Common myeloid progenitor, CD34-positive (primary cell): ENCODE data around the gene PNPLA1.

Experiments used
- CTCF ChIA-PET: fragments of 350-600 bp; sonication (Branson Sonifier 250); formaldehyde crosslinking; loops from one replicate; lab custom pipeline; 2021; ENCODE audit warnings: antibody characterized with exemption; lab: Charles Lee
- POLR2A ChIA-PET: fragments of 350-600 bp; sonication (Branson Sonifier 250); formaldehyde crosslinking; loops from one replicate; lab custom pipeline; 2021; ENCODE audit warnings: antibody characterized with exemption; lab: Charles Lee
- DNase-seq, 3 donors: peaks; one replicate each; pipeline versions ENCODE4 v3.0.0 to v3.0.0-alpha.2; 2013
- H3K27ac ChIP-seq, 2 experiments: 1 replicate in 1 of 2; 2 replicates in 1 of 2; pipeline ENCODE4 v1.7.0; 2013; ENCODE audit warnings: inconsistent platforms in 2 of 2, low read length in 2 of 2, mild to moderate bottlenecking in 2 of 2, low read depth in 1 of 2, moderate library complexity in 1 of 2; ENCODE audit not compliant: severe bottlenecking in 2 of 2, insufficient read depth in 1 of 2, poor library complexity in 1 of 2
- H3K27me3 ChIP-seq, 5 experiments: replicated peaks in 2 of 5; 1 replicate in 3 of 5; 2 replicates in 2 of 5; pipeline versions ENCODE4 v1.6.1 to v1.7.0; 2013; ENCODE audit warnings: low read length in 4 of 5, mild to moderate bottlenecking in 2 of 5, moderate library complexity in 2 of 5, inconsistent platforms in 1 of 5; ENCODE audit not compliant: insufficient read depth in 5 of 5, control insufficient read depth in 4 of 5
- H3K36me3 ChIP-seq, 4 experiments: 1 replicate in 2 of 4; 2 replicates in 2 of 4; pipeline versions ENCODE4 v1.6.1 to v1.7.0; 2013; ENCODE audit warnings: low read length in 3 of 4, control low read depth in 1 of 4, mild to moderate bottlenecking in 1 of 4; ENCODE audit not compliant: control insufficient read depth in 4 of 4, insufficient read depth in 4 of 4
- H3K4me1 ChIP-seq, 4 experiments: 1 replicate in 3 of 4; 2 replicates in 1 of 4; pipeline versions ENCODE4 v1.6.1 to v1.7.1; 2013; ENCODE audit warnings: low read length in 3 of 4, mild to moderate bottlenecking in 3 of 4, control low read depth in 1 of 4, inconsistent platforms in 1 of 4, moderate library complexity in 1 of 4; ENCODE audit not compliant: control insufficient read depth in 4 of 4, insufficient read depth in 4 of 4; ENCODE audit errors: control extremely low read depth in 1 of 4
- H3K4me3 ChIP-seq, 7 experiments: 1 replicate in 4 of 7; 2 replicates in 3 of 7; pipeline versions ENCODE4 v1.5.1 to v1.7.0; 2013; ENCODE audit warnings: mild to moderate bottlenecking in 7 of 7, low read length in 6 of 7, moderate library complexity in 6 of 7, inconsistent platforms in 2 of 7, low read depth in 2 of 7, control low read depth in 1 of 7; ENCODE audit not compliant: insufficient read depth in 4 of 7, control insufficient read depth in 1 of 7; ENCODE audit errors: extremely low read depth in 1 of 7
- H3K9me3 ChIP-seq, 5 experiments: 1 replicate in 4 of 5; 2 replicates in 1 of 5; pipeline versions ENCODE4 v1.6.1 to v1.7.1; 2013; ENCODE audit warnings: low read length in 4 of 5, mild to moderate bottlenecking in 2 of 5, inconsistent platforms in 1 of 5, low read depth in 1 of 5, moderate library complexity in 1 of 5; ENCODE audit not compliant: control insufficient read depth in 4 of 5, insufficient read depth in 2 of 5; ENCODE audit errors: control extremely low read depth in 1 of 5
- WGBS: methylation state at CpG from one replicate; pipeline ENCODE4 v1.1.5; 2013; ENCODE audit not compliant: insufficient coverage; 5-methylcytosine and 5-hydroxymethylcytosine counted together

PNPLA1 gene

GRCh38 chr6:36265744-36266143, 4.1 kb upstream of the PNPLA1 start:
- no peak overlapping the region for H3K27ac ChIP-seq
- no peaks in the 10 kb centered on the region for H3K36me3 ChIP-seq
- H3K4me3 ChIP-seq: no peak overlapping the region
- ChIA-PET POLR2A (no interaction called here), CTCF (interaction anchor here (1.1 kb wide), 2 partner anchors 16 to 17 kb away, joined by 3 to 4 read pairs; no protein-coding TSS in a partner anchor)
- peaks cover 0 to 9% (median 7%) of the 10 kb centered on the region in 5 experiments for H3K9me3 ChIP-seq
- no peaks in the 10 kb centered on the region for H3K4me1 ChIP-seq
- DNase-seq: no peak
- no CpG with 5 or more reads among the region's 1 CpG for WGBS
- H3K27me3 ChIP-seq: peaks cover 0 to 3% (median 2%) of the 10 kb centered on the region in 5 experiments

DNA sequence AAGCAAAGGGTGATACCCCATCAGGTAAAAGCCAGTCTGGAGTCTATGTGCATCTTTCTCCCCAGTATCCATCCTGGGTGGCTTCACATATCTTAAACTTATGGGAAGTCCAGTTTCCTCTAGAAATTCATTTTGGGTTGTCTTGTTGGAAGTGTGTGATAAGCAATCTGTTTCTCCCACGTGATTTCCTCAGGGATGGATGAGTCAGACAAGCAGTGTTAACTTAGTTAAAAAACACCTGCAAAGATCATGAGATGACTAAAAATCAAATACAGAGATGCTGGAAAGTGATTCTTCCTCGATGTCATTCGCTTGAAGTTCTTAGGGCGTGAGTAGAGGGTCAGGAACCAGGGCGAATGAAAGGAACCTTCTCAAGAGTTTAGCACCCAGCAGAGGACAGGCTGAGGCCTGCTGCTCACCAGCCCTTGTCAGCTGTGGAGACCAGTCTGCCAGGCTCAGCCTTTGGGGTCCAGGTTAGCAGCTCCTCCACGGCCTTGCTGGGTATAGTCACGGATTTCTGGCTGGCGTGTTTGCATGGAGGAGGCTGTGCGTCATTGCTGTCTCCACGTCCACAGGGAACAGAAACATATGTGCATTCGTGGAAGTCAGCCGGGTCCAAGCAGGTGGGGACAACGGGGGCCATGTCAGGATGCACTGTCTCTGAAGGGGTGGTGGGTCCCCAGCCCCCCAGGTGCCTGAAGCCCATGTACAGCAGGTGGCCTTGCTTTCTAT, 2.8 kb upstream of the PNPLA1 start:
- CTCF ChIA-PET: no interaction called here
- H3K4me1 ChIP-seq: no peaks in the 10 kb centered on the region
- 96% methylated on average over 13 of the region's 13 CpGs for WGBS
- no peaks in the 10 kb centered on the region for H3K36me3 ChIP-seq
- POLR2A ChIA-PET: no interaction called here
- H3K27me3 ChIP-seq: peaks cover 0 to 3% (median 0%) of the 10 kb centered on the region in 5 experiments
- H3K9me3 ChIP-seq: peaks cover 0 to 9% (median 7%) of the 10 kb centered on the region in 5 experiments
- no peak for DNase-seq
- H3K27ac ChIP-seq: no peak overlapping the region
- no peak overlapping the region for H3K4me3 ChIP-seq

- ChIA-PET POLR2A (no interaction called here), CTCF (interaction anchor here (1.0 kb wide), 1 partner anchor 9 kb away, joined by 4 read pairs; no protein-coding TSS in a partner anchor)
- Histone ChIP-seq H3K4me3 (no peak overlapping the region), H3K4me1 (no peaks in the 10 kb centered on the region), H3K9me3 (peaks cover 0 to 9% (median 7%) of the 10 kb centered on the region in 5 experiments), H3K27ac (no peak overlapping the region), H3K36me3 (no peaks in the 10 kb centered on the region), H3K27me3 (peaks cover 0 to 3% (median 0%) of the 10 kb centered on the region in 5 experiments)
- 100% methylated on average over 1 of the region's 4 CpGs for WGBS
- no peak for DNase-seq
Measured at GRCh38 chr6:36267731-36268477, 2.0 kb upstream of the PNPLA1 start.

DNA sequence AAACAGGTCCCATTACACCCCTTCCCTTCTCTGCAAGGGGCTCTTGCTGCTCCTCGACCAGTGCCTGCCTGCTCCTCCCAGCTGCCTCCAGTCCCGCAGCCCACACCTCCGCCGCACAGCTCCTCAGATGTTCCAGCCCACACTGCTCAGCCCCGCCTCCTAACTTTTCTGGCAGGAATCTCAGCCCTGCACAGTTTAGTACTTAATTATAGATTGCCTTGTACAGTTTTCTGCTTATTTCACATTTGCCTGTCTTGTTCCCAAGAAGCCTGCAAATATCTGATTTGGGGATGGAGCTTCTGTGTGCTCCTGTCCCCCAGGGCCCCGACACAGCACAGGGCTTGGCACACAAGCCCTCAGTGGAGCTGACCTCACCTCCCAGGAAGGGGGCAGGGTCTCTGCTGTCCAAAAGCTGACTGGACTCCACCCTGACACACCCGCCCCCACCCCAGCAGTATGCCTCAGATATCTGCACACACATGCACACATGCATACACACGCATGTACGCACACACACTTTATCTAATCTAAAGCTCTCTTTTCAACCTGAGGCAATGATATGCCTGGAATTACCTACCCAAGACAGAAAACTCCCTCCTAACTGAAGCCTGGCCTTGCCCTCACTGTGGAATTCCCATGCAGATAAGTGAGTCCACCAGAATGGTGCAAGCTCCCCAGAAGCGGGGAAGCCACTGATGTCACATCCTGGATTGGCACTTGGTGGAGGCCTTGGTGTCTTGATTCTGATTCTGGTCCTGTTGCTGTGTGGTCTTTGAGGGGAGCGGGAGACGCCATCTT, 1.2 kb upstream of the PNPLA1 start:
- Histone ChIP-seq H3K36me3 (no peaks in the 10 kb centered on the region), H3K4me3 (no peak overlapping the region), H3K4me1 (no peaks in the 10 kb centered on the region), H3K27me3 (peaks cover 0 to 3% (median 0%) of the 10 kb centered on the region in 5 experiments), H3K9me3 (peaks cover 0 to 9% (median 7%) of the 10 kb centered on the region in 5 experiments), H3K27ac (no peak overlapping the region)
- DNase-seq: no peak
- ChIA-PET POLR2A (no interaction called here), CTCF (interaction anchor here (1.0 to 1.3 kb wide), 2 partner anchors 8 to 33 kb away, joined by 4 read pairs; no protein-coding TSS in a partner anchor)
- WGBS: 94% methylated on average over 9 of the region's 12 CpGs

GRCh38 chr6:36272234-36272633, 2.4 kb downstream of the PNPLA1 start:
- CTCF ChIA-PET: interaction anchor here (0.8 to 1.2 kb wide), 2 partner anchors 10 to 31 kb away, joined by 3 to 4 read pairs; no protein-coding TSS in a partner anchor
- Histone ChIP-seq H3K9me3 (no peaks in the 10 kb centered on the region), H3K4me1 (no peaks in the 10 kb centered on the region), H3K27ac (no peak overlapping the region), H3K36me3 (no peaks in the 10 kb centered on the region), H3K4me3 (no peak overlapping the region), H3K27me3 (peaks cover 0 to 3% (median 2%) of the 10 kb centered on the region in 5 experiments)
- no peak for DNase-seq
- POLR2A ChIA-PET: no interaction called here
- WGBS: 13% methylated on average over 1 of the region's 8 CpGs

DNA sequence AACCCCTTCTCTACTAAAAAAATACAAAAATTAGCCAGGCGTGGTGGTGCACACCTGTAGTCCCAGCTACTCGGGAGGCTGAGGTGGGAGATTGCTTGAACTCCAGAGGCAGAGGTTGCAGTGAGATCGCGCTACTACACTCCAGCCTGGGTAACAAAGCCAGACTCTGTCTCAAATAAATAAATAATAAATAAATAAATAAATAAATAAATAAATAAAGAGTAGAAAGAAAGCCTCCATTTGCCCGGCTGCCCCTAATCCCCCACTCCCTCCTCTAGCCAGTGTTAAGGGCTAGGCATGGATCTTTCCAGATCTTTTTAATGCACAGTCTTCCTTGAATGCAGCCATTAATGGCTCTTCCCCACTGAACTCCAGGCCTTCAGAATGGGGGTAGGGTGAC, 3.2 kb downstream of the PNPLA1 start:
- WGBS: 100% methylated on average over 1 of the region's 5 CpGs
- Histone ChIP-seq H3K4me1 (no peaks in the 10 kb centered on the region), H3K27ac (no peak overlapping the region), H3K27me3 (peaks cover 0 to 3% (median 2%) of the 10 kb centered on the region in 5 experiments), H3K4me3 (no peak overlapping the region), H3K36me3 (no peaks in the 10 kb centered on the region), H3K9me3 (no peaks in the 10 kb centered on the region)
- no peak for DNase-seq
- CTCF ChIA-PET: no interaction called here
- POLR2A ChIA-PET: no interaction called here
